Measurements from ENCODE around the gene CLEC18A. TPM values are rescaled to one million over a fixed set of nuclear protein-coding genes. Genes with fewer than 3 reads are reported as not detected.
"Not testable (repeated sequence)": the region's sequence is repeated elsewhere in the genome, so short reads cannot be mapped to it uniquely, and the experiment has no call there.

CLEC18A gene
- total RNA-seq, 1 experiment from 2014 or later: 1.6 TPM

DNA sequence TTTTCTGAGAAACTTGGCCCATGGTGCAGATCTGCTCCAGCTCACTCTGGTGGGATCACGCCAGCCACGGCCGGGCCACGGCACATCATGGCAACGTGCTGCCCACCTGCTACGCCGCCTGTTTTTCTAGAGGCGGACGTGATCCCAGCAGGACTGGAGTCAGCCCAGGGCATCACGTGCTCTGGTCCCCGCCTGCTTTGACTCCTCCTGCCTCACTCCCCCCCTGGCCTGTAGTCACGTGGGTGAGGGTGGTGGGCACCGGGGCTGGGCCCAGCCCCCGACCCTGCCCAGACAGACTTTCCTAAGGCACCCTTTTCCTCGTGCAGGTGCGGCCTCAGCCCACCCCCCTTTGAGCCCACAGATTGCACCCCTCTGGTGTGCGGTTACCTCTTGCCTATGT is 723 bp upstream of the CLEC18A start:
- H3K4me2 ChIP-seq (ENCODE audit: insufficient read depth, insufficient read length, low read length); H3K79me1 ChIP-seq (ENCODE audit: insufficient read depth, low read depth, low read length, poor library complexity, severe bottlenecking); H3K56ac ChIP-seq (ENCODE audit: insufficient read length, low read depth, low read length); H3K4me1 Mint-ChIP-seq; DNase-seq; H3K23ac ChIP-seq (ENCODE audit: insufficient read length, low read depth, low read length); H2BK15ac ChIP-seq (ENCODE audit: low read depth, low read length); H3K14ac ChIP-seq (ENCODE audit: insufficient read depth, low read length); H4K5ac ChIP-seq (ENCODE audit: insufficient read length, low read depth, low read length); H2BK12ac ChIP-seq (ENCODE audit: insufficient read length, low read depth, low read length); H3K4me1 ChIP-seq (ENCODE audit: insufficient read depth, low read length); H3K18ac ChIP-seq (ENCODE audit: insufficient read length, low read depth, low read length); H3K4ac ChIP-seq (ENCODE audit: low read depth, low read length); H3K36me3 Mint-ChIP-seq (ENCODE audit: insufficient read depth in 1 of 3, low read depth in 3 of 3); H3K9me3 Mint-ChIP-seq; H3K9ac ChIP-seq (ENCODE audit: extremely low read depth, insufficient read length, low read length); H2BK20ac ChIP-seq (ENCODE audit: low read depth, low read length, poor library complexity, severe bottlenecking); H3K4me3 Mint-ChIP-seq; H3K79me2 ChIP-seq (ENCODE audit: insufficient read depth, low read length); H4K20me1 ChIP-seq (ENCODE audit: control insufficient read depth, insufficient read depth, insufficient read length); H3K27me3 ChIP-seq (ENCODE audit: insufficient read depth, low read length); H3T11ph ChIP-seq (ENCODE audit: low read length); H3K23me2 ChIP-seq (ENCODE audit: insufficient read length, low read depth, low read length, poor library complexity, severe bottlenecking); H3K27ac ChIP-seq (ENCODE audit: insufficient read length, low read depth, low read length); H2BK5ac ChIP-seq (ENCODE audit: insufficient read length, low read length); H2AFZ ChIP-seq (ENCODE audit: low read length); H2BK120ac ChIP-seq (ENCODE audit: low read depth, low read length, poor library complexity, severe bottlenecking); H3K9me3 ChIP-seq (ENCODE audit: control insufficient read depth, low read depth, low read length); H2AK5ac ChIP-seq (ENCODE audit: insufficient read length, low read length); H4K8ac ChIP-seq (replicated peaks; ENCODE audit: insufficient read length, low read depth, low read length); H3K27ac Mint-ChIP-seq; H3K27me3 Mint-ChIP-seq (ENCODE audit: low read depth); H4K91ac ChIP-seq (ENCODE audit: insufficient read length, low read depth, low read length): not testable (repeated sequence)
- WGBS (ENCODE audit: extremely low coverage, insufficient read length, low lambda C conversion rate): no CpG with 5 or more reads among the region's 17 CpGs

DNA sequence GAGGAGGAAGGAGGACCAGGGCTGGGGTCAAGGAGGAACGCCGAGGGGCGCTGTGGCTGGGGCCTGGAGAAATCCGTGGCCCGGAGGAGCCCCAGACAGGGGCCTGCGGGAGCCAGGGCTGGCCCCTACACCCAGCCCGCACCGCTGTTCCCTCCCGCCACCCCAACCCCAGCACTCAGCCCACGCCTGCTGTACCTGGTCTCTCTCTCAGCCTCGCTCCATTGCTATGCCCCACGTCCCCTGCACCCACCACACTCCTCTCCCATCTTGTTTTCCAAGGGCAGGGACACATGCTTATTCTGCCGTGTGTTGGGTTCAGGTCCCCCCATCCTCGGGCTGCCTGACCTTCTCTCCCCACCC is 518 bp downstream of the CLEC18A start:
- not testable (repeated sequence) for H3K27me3 Mint-ChIP-seq (ENCODE audit: low read depth); H4K20me1 ChIP-seq (ENCODE audit: control insufficient read depth, insufficient read depth, insufficient read length); H4K5ac ChIP-seq (ENCODE audit: insufficient read length, low read depth, low read length); H4K91ac ChIP-seq (ENCODE audit: insufficient read length, low read depth, low read length); H3K27me3 ChIP-seq (ENCODE audit: insufficient read depth, low read length); H3K4ac ChIP-seq (ENCODE audit: low read depth, low read length); H3K4me2 ChIP-seq (ENCODE audit: insufficient read depth, insufficient read length, low read length); H4K8ac ChIP-seq (replicated peaks; ENCODE audit: insufficient read length, low read depth, low read length); H3K9me3 Mint-ChIP-seq; H3K9me3 ChIP-seq (ENCODE audit: control insufficient read depth, low read depth, low read length); DNase-seq; H3K27ac ChIP-seq (ENCODE audit: insufficient read length, low read depth, low read length); H2BK12ac ChIP-seq (ENCODE audit: insufficient read length, low read depth, low read length); H3T11ph ChIP-seq (ENCODE audit: low read length); H3K79me2 ChIP-seq (ENCODE audit: insufficient read depth, low read length); H3K4me1 ChIP-seq (ENCODE audit: insufficient read depth, low read length); H2AFZ ChIP-seq (ENCODE audit: low read length); H3K36me3 Mint-ChIP-seq (ENCODE audit: insufficient read depth in 1 of 3, low read depth in 3 of 3); H3K23me2 ChIP-seq (ENCODE audit: insufficient read length, low read depth, low read length, poor library complexity, severe bottlenecking); H2AK5ac ChIP-seq (ENCODE audit: insufficient read length, low read length); H3K14ac ChIP-seq (ENCODE audit: insufficient read depth, low read length); H3K4me1 Mint-ChIP-seq; H3K9ac ChIP-seq (ENCODE audit: extremely low read depth, insufficient read length, low read length); H2BK20ac ChIP-seq (ENCODE audit: low read depth, low read length, poor library complexity, severe bottlenecking); H3K23ac ChIP-seq (ENCODE audit: insufficient read length, low read depth, low read length); H2BK5ac ChIP-seq (ENCODE audit: insufficient read length, low read length); H2BK15ac ChIP-seq (ENCODE audit: low read depth, low read length); H3K79me1 ChIP-seq (ENCODE audit: insufficient read depth, low read depth, low read length, poor library complexity, severe bottlenecking); H3K56ac ChIP-seq (ENCODE audit: insufficient read length, low read depth, low read length); H2BK120ac ChIP-seq (ENCODE audit: low read depth, low read length, poor library complexity, severe bottlenecking); H3K27ac Mint-ChIP-seq; H3K18ac ChIP-seq (ENCODE audit: insufficient read length, low read depth, low read length); H3K4me3 Mint-ChIP-seq
- no CpG with 5 or more reads among the region's 14 CpGs for WGBS (ENCODE audit: extremely low coverage, insufficient read length, low lambda C conversion rate)

DNA sequence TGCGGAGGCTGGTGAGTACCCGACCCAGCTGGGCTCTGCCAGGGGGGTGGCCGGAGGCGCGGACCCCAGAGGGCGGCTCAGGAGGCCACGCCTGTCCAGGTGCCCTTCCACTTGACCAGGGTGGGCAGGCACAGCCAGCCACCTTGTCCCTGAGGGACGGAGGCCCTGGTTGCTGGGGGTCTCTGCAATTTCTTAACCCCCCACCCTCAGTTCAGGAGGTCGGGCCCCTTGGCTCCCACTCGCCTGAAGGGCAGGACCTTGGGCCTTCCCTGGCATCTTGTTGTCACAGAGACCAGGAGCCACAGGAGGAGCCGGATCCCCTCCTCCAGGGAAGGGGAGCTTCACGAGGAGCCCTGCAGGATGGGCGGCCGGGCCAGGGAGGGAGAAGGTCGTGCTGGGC is 982 bp downstream of the CLEC18A start:
- H3K27ac Mint-ChIP-seq: not testable (repeated sequence)

More for the DNA sequence above, 982 bp downstream of the CLEC18A start:
- H4K20me1 ChIP-seq (ENCODE audit: control insufficient read depth, insufficient read depth, insufficient read length); H4K91ac ChIP-seq (ENCODE audit: insufficient read length, low read depth, low read length); H3K18ac ChIP-seq (ENCODE audit: insufficient read length, low read depth, low read length); H4K5ac ChIP-seq (ENCODE audit: insufficient read length, low read depth, low read length); H3K36me3 Mint-ChIP-seq (ENCODE audit: insufficient read depth in 1 of 3, low read depth in 3 of 3); H3K27me3 ChIP-seq (ENCODE audit: insufficient read depth, low read length); H3K4ac ChIP-seq (ENCODE audit: low read depth, low read length); H3K4me2 ChIP-seq (ENCODE audit: insufficient read depth, insufficient read length, low read length); H2AFZ ChIP-seq (ENCODE audit: low read length); H3K4me1 ChIP-seq (ENCODE audit: insufficient read depth, low read length); H3K9ac ChIP-seq (ENCODE audit: extremely low read depth, insufficient read length, low read length); H3K27ac ChIP-seq (ENCODE audit: insufficient read length, low read depth, low read length); H3K56ac ChIP-seq (ENCODE audit: insufficient read length, low read depth, low read length); H2BK15ac ChIP-seq (ENCODE audit: low read depth, low read length); H4K8ac ChIP-seq (replicated peaks; ENCODE audit: insufficient read length, low read depth, low read length); H2AK5ac ChIP-seq (ENCODE audit: insufficient read length, low read length); H3T11ph ChIP-seq (ENCODE audit: low read length); H3K4me3 Mint-ChIP-seq; H3K27me3 Mint-ChIP-seq (ENCODE audit: low read depth); H3K4me1 Mint-ChIP-seq; H2BK120ac ChIP-seq (ENCODE audit: low read depth, low read length, poor library complexity, severe bottlenecking); H3K14ac ChIP-seq (ENCODE audit: insufficient read depth, low read length); H3K9me3 ChIP-seq (ENCODE audit: control insufficient read depth, low read depth, low read length); H2BK12ac ChIP-seq (ENCODE audit: insufficient read length, low read depth, low read length); H3K23ac ChIP-seq (ENCODE audit: insufficient read length, low read depth, low read length); H3K9me3 Mint-ChIP-seq; H3K79me1 ChIP-seq (ENCODE audit: insufficient read depth, low read depth, low read length, poor library complexity, severe bottlenecking); H2BK5ac ChIP-seq (ENCODE audit: insufficient read length, low read length); DNase-seq; H3K23me2 ChIP-seq (ENCODE audit: insufficient read length, low read depth, low read length, poor library complexity, severe bottlenecking); H3K79me2 ChIP-seq (ENCODE audit: insufficient read depth, low read length); H2BK20ac ChIP-seq (ENCODE audit: low read depth, low read length, poor library complexity, severe bottlenecking): not testable (repeated sequence)
- no CpG with 5 or more reads among the region's 15 CpGs for WGBS (ENCODE audit: extremely low coverage, insufficient read length, low lambda C conversion rate)
